Measurements from ENCODE around the gene ZNF500. TPM values are rescaled to one million over a fixed set of nuclear protein-coding genes. Genes with fewer than 3 reads are reported as not detected.

The ZNF500 gene
- total RNA-seq, 1 donor from 2014 or later, result 6.9 TPM

DNA sequence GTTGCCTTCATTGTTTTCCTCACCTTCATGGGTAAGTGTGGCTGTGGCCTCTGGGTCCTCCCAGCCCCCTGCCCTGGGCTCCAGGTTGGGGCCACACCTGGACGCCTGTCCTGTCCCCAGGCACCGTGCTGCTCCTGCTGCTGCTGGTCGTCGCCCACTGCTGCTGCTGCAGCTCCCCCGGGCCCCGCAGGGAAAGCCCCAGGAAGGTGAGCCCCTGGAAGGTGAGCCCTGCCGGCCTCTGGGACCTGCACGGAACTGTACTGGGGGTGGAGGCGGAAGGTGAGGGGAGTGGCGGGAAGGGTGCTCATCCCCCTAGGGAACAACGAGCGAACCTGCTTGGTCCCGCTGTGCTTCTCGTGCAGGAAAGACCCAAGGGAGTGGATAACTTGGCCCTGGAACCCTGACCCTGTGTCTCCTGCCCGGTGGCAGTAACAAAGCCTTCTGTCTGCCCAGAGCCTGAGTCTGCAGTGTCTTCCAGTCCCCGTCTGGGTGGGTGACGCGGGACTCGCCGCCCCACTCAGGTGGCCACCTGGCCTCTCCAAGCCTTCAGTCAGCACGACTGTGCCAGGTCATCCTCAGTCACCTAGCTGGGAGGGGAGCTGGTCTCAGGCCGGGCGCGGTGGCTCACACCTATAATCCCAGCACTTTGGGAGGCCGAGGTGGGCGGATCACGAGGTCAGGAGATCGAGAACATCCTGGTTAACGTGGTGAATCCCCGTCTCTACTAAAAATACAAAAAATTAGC is 29.0 kb upstream of the ZNF500 start:
- TF ChIP-seq CTCF (conservative IDR thresholded peaks at IDR 0.05; ENCODE audit: low read depth, low read length), result no peak
- no peak for DNase-seq (ENCODE audit: low read depth)
- no peak overlapping the region for H3K4me3 ChIP-seq (ENCODE audit: low read depth, low read length)

- no peak within 1 kb of the TSS for H3K4me3 ChIP-seq (ENCODE audit: low read depth, low read length)
- no peak for TF ChIP-seq CTCF (conservative IDR thresholded peaks at IDR 0.05; ENCODE audit: low read depth, low read length)
- DNase-seq (ENCODE audit: low read depth), result no peak
Observed at GRCh38 chr16:4795181-4795827, 28.3 kb upstream of the ZNF500 start, which contains the start of gene SMIM22. Gene SMIM22, plus strand, starts transcription at chr16:4795369. Its CDS starts 366 bp downstream, at chr16:4795735.

- no peak overlapping the region for H3K4me3 ChIP-seq (ENCODE audit: low read depth, low read length)
- no peak for TF ChIP-seq CTCF (conservative IDR thresholded peaks at IDR 0.05; ENCODE audit: low read depth, low read length)
Observed at GRCh38 chr16:4792951-4793513, 26.1 kb upstream of the ZNF500 start.

DNA sequence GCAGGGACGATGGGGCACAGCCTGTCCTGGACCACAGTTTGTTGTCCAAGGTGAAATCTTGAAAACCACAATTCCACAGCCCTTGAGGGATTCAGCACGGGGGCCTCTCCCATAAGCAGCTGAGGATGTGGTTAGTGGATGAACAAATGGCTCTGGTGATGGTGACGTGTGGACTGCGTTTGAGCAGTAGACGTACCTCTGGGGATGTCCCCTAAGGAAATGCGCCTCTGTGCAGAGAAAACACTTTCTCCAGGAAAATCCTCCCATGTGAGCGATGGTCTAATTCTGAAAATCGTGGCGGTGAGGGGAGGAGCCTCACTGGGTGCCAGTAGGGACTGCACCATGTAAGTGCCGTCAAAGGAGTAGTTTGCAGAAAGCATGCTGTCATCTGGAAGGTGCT is 23.9 kb upstream of the ZNF500 start:
- no peak overlapping the region for H3K4me3 ChIP-seq (ENCODE audit: low read depth, low read length)
- DNase-seq (ENCODE audit: low read depth), result no peak
- no peak for TF ChIP-seq CTCF (conservative IDR thresholded peaks at IDR 0.05; ENCODE audit: low read depth, low read length)

More at GRCh38 chr16:4792951-4793513, 26.1 kb upstream of the ZNF500 start:
- DNase-seq (ENCODE audit: low read depth), result no peak

GRCh38 chr16:4790261-4790660 is 23.3 kb upstream of the ZNF500 start:
- no peak for TF ChIP-seq CTCF (conservative IDR thresholded peaks at IDR 0.05; ENCODE audit: low read depth, low read length)
- H3K4me3 ChIP-seq (ENCODE audit: low read depth, low read length), result no peak overlapping the region
- DNase-seq (ENCODE audit: low read depth), result no peak

DNA sequence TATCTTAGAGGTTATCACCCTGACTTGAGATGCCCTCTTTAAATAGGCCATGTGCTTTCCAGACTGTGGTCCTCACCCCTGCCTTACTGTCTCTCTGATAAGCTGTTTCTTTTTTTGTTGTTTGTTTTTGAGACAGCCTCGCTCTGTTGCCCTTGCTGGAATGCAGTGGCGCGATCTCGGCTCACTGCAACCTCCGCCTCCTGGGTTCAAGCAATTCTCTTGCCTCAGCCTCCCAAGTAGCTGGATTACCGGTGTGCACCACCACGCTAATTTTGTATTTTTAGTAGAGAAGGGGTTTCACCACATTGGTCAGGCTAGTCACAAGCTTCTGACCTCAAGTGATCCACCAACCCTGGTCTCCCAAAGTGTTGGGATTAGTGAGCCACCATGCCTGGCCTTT is 21.9 kb upstream of the ZNF500 start:
- H3K4me3 ChIP-seq (ENCODE audit: low read depth, low read length), result no peak overlapping the region
- no peak for DNase-seq (ENCODE audit: low read depth)
- no peak for TF ChIP-seq CTCF (conservative IDR thresholded peaks at IDR 0.05; ENCODE audit: low read depth, low read length)

Measured in epithelial cell of proximal tubule (primary cell).